GM21381 (cell line): ENCODE measurements around the gene AMBP.

Experiments
- ATAC-seq: cut with Tn5 transposase; IDR thresholded peaks from one replicate; pipeline ENCODE4 v1.9.1; 2021; ENCODE audit warnings: mild to moderate bottlenecking, moderate library complexity; ENCODE audit not compliant: unreplicated experiment

The AMBP gene

DNA sequence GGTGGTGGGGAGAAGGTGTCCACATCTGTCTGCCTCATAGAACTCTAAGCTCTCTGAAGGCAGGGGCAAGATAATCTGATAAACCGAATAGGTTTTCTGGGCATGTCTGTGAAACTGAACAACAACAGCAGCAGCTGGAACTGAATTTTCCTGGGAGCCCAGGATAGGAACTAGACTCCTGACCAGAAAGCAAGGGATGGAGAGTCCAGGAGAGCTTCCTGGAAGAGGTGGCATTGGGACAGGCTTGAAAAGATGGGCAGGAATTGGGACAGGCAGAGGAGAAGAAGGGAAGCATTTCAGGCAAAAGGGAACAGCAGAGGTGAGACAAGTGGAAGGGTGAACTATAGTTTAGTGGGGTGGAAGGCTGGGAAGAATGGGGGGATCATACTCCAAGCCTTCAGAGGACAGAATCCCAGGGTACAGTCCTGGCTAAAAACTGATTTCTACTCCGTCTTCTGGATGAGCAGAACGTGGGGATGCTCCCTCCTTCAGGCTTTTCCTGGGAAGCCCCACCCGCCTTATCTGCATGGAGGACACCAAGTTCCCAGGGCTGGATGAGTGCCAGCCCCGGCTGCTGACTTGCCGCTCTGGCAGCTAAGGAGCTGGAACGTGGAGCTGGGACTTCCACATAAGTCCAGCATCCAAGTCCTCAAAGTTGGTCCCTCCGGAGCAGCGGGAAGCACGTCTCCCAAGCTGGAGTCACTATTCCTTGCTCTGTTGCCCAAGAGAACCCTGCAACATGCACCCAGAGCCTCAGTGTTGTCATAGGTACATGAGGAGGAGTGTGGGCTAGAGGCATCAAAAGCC, 34.9 kb upstream of the AMBP start:
- ATAC-seq, result no peak

DNA sequence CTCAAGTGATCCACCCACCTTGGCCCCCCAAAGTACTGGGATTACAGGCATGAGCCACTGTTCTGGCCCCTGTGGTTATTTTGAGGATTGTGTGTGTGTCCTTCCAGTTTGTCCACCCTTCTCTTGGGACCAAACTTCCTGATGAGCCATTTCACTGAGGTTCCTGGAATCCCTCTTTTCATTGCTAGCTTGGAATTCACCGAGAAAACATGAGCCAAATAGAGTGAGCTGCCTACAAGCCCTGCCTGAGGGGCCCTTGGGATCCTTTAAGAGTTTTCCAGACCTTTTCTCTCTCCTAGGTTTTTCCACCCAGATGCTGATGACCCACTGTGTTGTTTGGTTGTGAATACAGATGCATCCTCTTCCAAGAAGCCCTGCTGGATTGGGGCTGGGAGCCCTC, 34.2 kb upstream of the AMBP start:
- no peak for ATAC-seq

DNA sequence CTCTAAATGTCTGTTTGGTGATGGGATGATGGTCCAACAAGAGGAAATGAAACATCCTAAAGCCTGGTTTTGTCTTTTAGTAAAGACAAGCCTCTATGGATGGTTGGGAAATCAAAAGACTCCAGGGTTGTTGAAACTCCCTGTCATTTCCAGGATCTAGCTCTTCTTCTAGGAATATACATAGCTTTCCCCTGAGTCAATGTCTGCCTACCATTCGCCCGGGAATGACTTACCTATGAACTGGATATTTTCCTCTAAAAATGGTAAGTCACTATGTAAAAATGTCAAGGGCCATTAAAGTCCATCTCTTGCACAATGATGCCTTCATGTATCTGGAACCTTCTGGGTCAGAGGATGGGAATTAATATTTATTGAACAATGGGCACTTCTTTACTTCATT, 32.1 kb upstream of the AMBP start:
- no peak for ATAC-seq

DNA sequence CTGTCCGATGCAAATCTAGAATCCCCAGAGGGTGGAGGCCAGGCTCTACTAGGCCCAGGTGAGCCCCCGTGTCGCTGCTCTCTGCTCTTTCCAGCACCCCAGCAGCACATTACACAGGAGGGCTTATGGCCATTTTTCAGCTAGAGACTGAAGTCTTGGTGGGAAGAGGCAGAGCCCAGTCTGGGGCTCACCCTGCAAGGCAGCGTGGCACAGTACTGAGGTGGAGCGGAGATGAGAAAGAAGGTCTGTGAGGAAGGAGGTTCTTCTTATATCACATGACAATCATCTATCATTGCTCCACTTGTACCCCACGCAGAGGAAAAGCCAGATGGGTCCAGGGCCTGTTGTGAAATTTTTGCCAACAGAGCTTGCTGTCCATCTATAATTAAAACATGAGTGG, 31.0 kb upstream of the AMBP start:
- ATAC-seq, result no peak

DNA sequence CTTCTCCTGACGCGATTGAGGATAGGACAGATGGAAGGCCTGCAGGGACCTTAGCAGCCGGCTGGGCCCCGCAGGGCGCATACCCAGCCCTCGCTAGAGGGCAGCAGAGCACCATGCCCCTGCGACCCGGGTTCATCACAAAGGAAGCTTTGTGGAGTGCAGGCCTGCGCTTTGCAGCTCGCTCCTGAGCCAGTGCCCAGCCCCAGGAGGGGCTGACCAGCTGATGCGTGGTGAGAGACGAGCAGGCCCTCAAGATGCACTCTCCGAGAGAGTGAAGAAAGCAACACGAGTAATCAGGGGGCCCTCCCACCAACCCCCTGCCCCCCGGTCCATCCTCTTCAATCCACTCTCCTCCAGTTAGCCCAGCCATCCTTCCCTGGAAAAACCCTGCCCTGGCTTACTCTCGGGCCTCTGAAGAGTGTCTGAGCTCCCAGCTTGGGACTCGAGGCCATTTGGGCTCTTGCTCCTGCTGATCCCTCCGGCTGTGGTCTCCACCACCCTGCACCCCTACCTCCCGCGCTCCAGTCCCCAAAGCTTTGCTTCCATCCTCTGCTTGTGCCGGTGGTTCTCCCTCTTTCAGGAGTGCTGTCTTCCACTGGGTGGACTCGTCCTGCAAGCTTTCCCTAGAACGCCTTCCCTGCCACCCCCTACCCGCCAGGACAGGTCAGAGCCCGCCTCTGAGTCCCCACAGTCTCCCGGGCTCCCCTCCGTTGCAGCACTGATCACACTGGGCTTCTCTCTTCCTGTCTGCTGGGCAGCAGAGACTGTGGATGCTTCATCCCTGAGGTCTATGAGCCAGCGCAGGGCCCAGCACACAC, 30.1 kb upstream of the AMBP start:
- ATAC-seq, result no peak

DNA sequence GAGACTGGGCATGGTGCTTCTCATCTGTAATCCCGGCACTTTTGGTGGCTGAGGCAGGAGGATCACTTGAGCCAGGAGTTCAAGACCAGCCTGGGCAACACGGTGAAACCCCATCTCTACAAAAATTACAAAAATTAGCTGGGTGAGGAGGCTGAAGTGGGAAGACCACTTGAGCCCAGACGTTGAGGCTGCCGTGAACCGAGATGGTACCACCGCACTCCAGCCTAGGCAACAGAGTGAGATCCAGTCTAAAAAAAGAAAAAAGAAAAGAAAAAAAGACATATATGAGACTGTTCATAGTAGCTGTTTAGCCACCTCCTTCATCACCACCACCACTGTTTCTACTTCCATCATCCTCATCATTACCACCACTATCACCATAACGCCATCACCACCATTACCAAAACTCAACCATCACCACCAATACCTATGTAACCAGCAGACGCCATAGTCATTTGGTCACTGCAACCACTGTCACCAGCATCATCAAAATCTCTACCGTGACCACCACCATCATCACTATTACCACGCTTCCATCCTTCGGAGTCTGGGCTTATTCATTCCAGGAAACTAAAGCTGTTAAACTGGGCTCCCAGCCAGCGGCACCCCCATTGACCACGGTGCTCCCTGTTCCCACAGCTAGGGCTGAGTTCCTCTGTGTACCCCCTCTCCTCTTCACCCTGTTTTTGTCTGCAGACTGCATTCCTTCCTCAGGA, 29.3 kb upstream of the AMBP start:
- no peak for ATAC-seq

DNA sequence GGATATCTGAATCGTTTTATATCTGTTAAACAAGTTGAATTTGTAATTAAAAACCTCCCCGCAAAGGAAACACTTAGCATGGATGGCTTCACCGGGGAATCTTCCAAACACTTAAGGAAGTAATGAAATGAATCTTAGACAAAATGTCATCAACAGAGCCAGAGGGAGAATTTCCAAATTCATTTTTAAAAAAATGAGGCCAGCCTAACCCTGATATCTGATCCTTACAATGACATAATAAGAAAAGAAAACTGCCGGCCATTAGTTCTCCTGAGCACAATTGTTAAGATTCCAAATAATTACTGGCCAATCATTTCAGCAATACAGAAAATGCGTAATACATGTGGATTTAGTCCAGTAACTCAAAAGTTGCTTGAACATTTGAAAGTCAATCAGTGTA, 27.1 kb upstream of the AMBP start:
- no peak for ATAC-seq

DNA sequence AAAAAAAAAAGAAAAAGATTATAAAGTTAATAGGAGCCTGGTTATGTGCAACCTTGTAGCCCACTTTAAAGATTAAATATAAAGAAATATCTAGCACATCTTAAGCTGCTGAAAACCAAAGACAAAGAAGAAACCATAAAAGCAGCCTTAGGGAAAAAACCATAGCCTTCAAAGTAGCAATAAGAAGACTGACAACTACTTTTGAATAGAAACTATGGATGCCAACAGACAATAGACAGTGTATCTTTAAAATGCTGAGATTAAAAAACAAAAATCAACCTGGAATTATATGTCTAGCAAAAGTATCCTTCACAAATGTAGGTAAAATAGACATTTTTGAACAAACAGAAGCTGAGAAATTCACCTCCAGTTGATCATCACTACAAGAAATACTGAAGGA, 24.4 kb upstream of the AMBP start:
- no peak for ATAC-seq

DNA sequence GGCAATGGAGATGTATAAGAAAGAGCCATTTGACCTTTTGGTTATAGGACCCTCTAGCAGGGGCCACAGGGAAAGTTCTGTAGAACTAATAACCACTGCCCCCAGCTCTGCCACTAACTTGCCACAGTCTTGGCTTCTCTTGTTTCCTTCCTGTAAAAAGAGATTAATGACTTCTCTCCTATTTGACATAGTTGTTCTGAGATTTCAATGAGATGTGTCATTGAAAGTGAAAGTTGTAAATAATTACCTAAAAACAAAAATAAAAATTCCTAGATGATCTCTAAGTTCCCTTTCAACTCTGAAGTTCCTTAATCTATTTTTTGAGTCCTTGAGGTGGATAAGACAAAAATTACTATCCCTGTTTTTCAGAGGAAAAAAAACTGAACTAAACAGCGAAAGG, 22.4 kb upstream of the AMBP start:
- ATAC-seq, result no peak

DNA sequence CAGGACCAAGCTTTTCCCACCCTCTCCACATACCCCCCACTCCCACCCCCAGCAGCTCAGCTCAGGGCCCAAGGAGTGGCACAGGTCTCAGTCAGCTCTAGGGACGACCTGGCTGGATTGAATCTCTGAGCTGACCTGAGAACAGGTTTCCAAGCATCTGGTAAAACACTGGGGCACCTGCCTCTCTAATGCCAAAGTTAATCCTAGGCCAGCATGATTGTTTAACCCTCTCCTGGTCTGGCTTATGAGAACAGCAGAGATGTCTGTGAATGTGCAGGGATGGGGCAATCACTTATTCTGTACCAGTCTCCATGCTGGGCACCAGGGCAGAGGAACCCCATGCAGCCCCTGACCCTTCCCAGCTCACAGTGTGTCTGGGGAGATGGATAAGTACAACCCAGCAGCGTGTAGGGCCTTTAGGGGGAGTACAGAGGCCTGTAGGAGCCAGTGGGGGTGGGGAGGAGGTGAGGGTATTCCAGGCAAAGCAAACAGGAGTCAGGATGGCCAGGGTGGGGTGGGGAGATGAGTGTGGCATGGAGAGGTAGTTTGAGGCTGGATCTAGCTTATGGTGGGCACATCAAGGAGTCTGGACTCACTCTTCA, 21.7 kb upstream of the AMBP start:
- ATAC-seq, result no peak

DNA sequence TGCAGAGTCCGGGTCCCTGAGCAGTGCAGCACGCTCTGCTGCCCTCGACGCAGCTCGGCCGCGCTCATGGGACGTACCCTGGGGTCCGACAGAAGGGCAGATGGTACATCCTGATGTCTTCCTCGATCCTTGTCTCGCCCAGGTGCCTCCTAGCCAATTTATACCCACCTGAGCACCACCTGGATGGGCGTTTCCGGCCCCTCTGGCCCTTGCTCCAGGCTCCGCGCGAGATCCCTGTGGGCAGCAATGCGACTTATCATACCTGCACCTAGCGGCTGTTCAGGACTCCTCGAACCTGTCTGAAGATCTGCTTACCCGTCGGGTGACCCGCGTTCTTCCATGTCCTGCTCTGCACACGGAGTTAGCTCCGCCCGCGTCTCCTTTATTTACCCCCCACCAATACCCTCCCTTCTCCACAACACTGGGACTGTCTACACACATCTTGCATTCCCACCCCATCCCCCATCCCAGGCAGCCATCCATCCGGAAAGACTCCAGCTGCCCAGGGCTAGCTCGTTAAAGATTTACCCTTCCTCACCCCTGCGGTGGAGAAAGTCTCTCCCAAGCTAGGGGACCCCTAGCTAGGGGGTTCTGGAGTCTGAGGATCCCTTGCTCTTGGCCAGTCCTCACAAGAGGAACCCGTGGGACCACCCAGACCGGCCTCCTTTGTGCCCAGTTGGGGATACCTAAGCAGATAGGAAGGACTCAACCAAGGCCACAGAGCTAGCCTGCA, 21.0 kb upstream of the AMBP start, which contains the start of gene KIF12:
TSS of gene KIF12 (minus strand) at position 357 of the 733 bp plus-strand sequence. CDS start at position 341, 16 bp downstream.
- no peak for ATAC-seq

DNA sequence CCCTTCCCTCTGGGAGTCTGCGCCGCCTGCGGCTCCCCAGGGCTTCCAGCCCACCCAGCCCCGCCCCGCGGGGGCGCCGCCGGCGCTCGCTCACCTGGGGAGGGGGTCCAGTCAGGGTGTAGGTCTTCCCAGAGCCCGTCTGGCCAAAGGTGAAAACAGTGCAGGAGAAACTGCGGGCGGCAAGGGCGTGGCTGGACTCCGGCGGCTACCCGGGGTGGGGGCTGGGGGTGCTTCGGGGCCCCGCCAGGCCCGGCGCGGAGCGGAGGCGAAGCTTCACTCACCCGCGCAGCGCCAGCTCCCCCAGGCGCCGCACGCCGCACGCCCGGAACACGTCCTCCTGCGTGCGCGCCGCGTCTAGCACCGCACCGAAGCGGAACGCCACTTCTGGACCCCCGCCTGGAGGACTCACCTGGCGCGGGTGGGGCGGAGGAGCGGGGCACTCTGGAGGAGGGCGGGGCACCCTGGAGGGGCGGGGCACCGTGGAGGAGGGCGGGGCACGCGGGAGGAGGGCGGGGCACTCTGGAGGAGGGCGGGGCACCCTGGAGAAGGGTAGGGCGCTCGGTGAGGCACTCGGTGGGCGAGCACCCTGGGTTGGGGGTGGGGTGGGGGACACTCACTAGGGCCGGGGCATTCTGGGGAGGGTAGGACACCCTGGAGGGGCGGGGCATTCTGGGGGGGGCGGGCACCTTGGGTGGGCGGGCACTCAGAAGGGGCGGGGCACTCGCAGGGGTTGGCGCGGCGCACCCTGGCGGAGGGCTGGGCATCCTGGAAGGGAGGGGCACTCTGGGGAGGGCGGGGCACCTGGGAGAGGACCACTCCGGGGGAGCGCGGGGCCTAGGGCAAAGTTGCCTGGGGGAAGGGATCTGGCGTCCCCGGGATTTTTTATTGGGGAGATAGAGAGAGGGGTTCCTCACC, 20.2 kb upstream of the AMBP start:
- ATAC-seq, result no peak

DNA sequence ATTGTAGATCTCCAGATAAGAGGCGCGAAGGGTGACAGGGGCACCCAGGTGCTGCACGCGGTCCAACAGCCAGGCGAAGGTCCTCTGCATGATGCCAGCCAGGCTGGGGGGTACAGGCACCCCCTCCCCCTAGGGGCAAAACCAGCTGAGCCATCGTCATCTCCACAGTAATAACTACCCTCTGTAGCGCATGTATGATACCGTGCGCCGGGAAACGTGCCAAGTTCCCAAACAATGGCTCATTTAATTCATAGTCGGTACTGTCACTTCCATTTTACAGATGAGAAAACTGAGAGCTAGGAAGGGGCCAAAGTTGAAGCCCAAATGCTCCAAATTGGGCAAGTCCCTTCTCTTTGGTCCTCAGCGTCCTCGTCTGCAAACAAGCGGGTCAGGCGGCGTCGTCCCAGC, 19.5 kb upstream of the AMBP start:
- no peak for ATAC-seq

DNA sequence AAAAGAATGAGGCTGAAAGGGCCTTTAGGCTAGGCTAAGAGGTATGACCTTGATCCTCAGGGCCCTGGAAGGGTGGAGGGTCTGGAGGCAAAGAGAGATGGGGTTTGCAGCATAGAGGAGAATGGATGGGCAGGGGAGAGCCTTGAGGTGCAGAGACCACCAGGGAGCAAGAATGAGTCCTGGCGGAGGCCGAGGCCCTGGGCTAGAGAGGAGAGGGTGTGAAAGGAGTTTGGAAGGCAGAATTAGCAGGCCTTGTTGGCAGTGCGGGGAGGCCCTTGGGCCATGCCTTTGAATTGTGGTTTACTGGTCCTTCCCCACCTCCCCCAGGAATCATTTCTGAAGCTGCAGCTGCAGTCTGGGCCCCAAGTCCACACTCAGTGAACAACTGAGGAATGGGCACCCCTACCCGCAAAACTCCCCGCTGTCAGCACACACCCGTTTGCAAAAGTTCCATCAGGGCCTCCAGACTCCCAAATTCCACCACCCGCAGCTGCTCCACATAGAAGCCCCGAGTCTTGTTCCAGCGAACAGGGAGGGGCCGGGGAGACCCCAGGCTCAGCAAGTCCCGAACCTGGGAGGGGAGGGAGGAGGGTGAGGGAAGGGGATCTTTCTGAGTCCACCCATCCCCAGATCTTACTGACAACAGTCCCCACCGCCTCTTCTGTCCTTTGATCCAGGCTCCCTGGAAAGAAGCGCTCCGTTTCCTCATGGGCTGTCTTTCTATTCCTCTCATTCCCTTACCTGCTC, 18.9 kb upstream of the AMBP start:
- no peak for ATAC-seq

DNA sequence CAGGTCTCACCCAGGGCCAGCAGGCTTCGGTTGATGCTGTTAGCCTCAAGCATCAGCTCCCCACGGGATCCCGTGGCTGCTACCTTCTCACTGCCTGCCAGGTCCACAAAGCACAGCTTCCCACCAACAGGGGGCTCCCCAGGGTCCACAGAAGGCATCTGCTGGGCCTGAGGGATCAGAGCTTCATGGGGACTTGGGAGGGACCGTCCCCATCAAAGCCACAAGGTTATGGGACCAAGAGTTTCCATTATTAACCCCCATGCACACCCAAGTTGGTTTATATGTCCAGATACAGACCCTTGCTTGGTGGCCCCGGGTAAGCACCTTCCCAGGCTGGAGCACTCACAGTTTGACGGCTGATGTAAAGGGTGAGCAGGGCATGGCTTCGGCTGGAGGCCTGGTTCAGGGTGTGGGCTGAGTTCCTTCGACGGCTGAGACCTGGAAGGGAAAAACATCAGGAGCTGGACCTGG, 18.0 kb upstream of the AMBP start:
- ATAC-seq, result no peak

DNA sequence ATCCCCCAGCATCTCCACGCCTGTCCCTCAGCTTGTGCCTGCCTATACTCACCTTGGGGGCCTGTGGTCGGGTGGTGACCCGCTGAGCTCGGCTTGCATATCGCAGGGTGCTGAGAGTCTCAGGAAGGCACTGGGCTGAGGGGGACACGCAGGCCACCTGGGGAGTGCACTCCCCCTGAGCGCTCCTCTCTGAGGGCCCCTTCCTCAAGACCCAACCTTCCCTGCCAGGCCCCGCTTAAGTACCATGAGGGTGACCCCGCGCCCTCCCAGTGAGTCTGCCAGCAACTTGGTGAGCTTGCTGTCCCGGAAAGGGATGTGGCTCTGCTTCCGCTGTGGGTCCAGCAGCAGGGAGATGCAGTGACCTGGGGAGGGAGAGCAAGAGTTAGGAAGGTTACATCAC, 16.9 kb upstream of the AMBP start:
- no peak for ATAC-seq

DNA sequence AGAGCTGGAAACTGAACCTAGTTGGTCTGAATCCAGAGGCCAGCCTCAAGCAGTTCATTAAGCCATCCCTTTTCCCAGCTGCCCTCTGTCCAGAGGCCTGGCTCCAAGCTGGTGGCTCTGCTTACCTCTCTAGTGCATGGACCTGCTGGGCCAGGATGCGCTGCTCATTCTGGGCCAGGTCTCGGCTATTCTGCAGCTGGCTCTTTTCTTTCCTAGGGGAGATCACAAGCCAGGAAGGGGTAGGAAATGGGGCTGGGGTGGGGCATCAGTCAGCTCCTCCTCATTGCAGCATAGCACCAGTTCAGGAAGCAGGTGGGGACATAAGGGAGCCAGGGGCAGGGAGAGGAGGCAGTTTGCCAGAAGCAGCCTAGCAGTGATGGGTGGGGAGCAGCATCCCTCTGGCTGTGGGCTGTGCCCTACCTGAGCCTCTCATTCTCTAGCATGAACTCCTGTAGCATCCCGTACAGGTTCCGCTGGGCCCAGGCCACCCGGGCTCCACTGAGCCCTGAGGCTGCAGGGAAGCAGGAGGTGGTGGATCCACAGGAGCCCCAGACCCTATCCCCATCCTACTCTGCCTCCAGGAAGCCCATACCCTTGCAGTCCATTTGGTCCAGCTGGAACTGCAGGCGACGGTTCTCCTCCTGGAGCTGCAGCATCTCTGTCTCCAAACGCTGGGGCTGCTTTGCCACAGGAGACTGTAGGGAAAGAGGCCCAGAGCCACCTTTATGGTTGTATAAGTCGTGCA, 15.8 kb upstream of the AMBP start:
- ATAC-seq, result no peak

DNA sequence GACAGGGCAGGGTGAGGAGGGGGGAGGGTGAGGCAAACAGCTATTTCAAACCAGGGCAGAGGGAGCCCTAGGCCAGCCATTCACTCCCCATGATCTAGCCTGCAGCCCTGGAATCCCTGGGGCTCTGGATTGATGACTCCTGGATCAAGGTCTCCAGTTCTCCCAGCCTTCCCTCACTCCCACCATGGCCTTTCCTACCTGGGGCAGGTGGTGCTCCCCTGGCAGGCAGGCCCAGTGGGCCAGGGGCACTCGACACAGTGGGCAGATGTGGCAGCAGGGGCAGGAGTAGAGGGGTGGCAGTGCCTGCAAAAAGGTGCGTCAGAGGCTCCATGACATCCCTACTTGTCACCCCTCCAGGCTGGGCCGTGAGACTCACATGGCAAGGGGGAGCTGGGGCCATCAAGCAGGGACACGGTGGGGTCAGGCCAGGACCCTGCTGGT, 15.0 kb upstream of the AMBP start:
- ATAC-seq, result no peak
